WTC11 (cell line): Measurements from ENCODE around the gene CDC5L. TPM values are rescaled to one million over a fixed set of nuclear protein-coding genes. Genes with fewer than 3 reads are reported as not detected.

Experiments
- ATAC-seq: fragments of 200-7000 bp; cut with Tn5 transposase; 2 replicates; pipeline ENCODE4 v1.10.0; 2021; ENCODE audit warnings: mild to moderate bottlenecking, moderate library complexity
- CTCF ChIA-PET: fragments of 300-600 bp; sonication (Branson Sonifier 250); formaldehyde crosslinking; loops from one replicate; lab custom pipeline; 2021; ENCODE audit warnings: antibody characterized with exemption; lab: Charles Lee
- POLR2A ChIA-PET: fragments of 350-600 bp; sonication (Branson Sonifier 250); formaldehyde crosslinking; loops from one replicate; lab custom pipeline; 2021; ENCODE audit warnings: antibody characterized with exemption; lab: Charles Lee
- DNase-seq: peaks from one replicate; pipeline ENCODE4 v3.0.0; 2021; ENCODE audit warnings: low spot score
- H3K27ac Mint-ChIP-seq: 2 replicates; pipeline ENCODE4 v1.8.0; 2021; ENCODE audit warnings: mixed read lengths
- H3K27me3 Mint-ChIP-seq: 2 replicates; pipeline ENCODE4 v1.8.0; 2021; ENCODE audit warnings: low read depth, mild to moderate bottlenecking, moderate library complexity, mixed read lengths
- H3K36me3 Mint-ChIP-seq: 2 replicates; pipeline ENCODE4 v1.8.0; 2021; ENCODE audit warnings: mixed read lengths
- H3K4me1 Mint-ChIP-seq: 2 replicates; pipeline ENCODE4 v1.8.0; 2022; ENCODE audit warnings: mixed read lengths
- H3K4me3 Mint-ChIP-seq: 2 replicates; pipeline ENCODE4 v1.8.0; 2021; ENCODE audit warnings: mild to moderate bottlenecking, moderate library complexity, mixed read lengths
- H3K9me3 Mint-ChIP-seq: 2 replicates; pipeline ENCODE4 v1.8.0; 2021; ENCODE audit warnings: mixed read lengths
- ATF2 ChIP-seq: sonication (generic); formaldehyde crosslinking; IDR thresholded peaks from 2 replicates; pipeline ENCODE4 v1.8.1; 2022; ENCODE audit warnings: low read depth, missing genetic modification reagents, borderline replicate concordance
- CDX4 ChIP-seq: fragments of 250-450 bp; sonication (Bioruptor Pico); IDR thresholded peaks from 2 replicates; pipeline ENCODE4 v1.9.0; 2021; ENCODE audit warnings: moderate library complexity, mild to moderate bottlenecking, inconsistent platforms, borderline replicate concordance
- CREM ChIP-seq: sonication (generic); formaldehyde crosslinking; IDR thresholded peaks from 2 replicates; pipeline ENCODE4 v1.8.1; 2022; ENCODE audit warnings: mild to moderate bottlenecking, missing genetic modification reagents, moderate library complexity
- ERG ChIP-seq: fragments of 250-450 bp; sonication (Bioruptor Pico); IDR thresholded peaks from 2 replicates; pipeline ENCODE4 v1.8.0; 2021; ENCODE audit warnings: mild to moderate bottlenecking
- ESRRA ChIP-seq: sonication (generic); formaldehyde crosslinking; IDR thresholded peaks from 2 replicates; pipeline ENCODE4 v1.8.1; 2022; ENCODE audit warnings: mild to moderate bottlenecking, missing genetic modification reagents, borderline replicate concordance
- ETV6 ChIP-seq: sonication (generic); formaldehyde crosslinking; IDR thresholded peaks from 2 replicates; pipeline ENCODE4 v1.8.1; 2022; ENCODE audit warnings: mild to moderate bottlenecking, missing genetic modification reagents
- FOXP1 ChIP-seq: sonication (generic); formaldehyde crosslinking; IDR thresholded peaks from 2 replicates; pipeline ENCODE4 v1.8.0; 2022; ENCODE audit warnings: missing genetic modification reagents, mild to moderate bottlenecking, moderate library complexity, borderline replicate concordance
- JAZF1 ChIP-seq: fragments of 250-450 bp; sonication (Bioruptor Pico); IDR thresholded peaks from 2 replicates; pipeline ENCODE4 v1.9.0; 2021; ENCODE audit warnings: moderate library complexity, mild to moderate bottlenecking, inconsistent platforms
- KAT7 ChIP-seq: sonication (generic); formaldehyde crosslinking; IDR thresholded peaks from 2 replicates; pipeline ENCODE4 v1.8.1; 2023; ENCODE audit warnings: missing genetic modification reagents, mild to moderate bottlenecking, borderline replicate concordance
- NFE2L1 ChIP-seq: sonication (generic); formaldehyde crosslinking; IDR thresholded peaks from 2 replicates; pipeline ENCODE4 v1.8.1; 2023; ENCODE audit warnings: missing genetic modification reagents
- NR1H2 ChIP-seq: sonication (generic); formaldehyde crosslinking; IDR thresholded peaks from 2 replicates; pipeline ENCODE4 v1.9.0; 2021; ENCODE audit warnings: mild to moderate bottlenecking, moderate library complexity, missing genetic modification reagents
- PREB ChIP-seq: sonication (generic); formaldehyde crosslinking; IDR thresholded peaks from 2 replicates; pipeline ENCODE4 v1.8.1; 2022; ENCODE audit warnings: mild to moderate bottlenecking, missing genetic modification reagents, moderate library complexity, borderline replicate concordance
- TEAD1 ChIP-seq: sonication (generic); formaldehyde crosslinking; IDR thresholded peaks from 2 replicates; pipeline ENCODE4 v1.8.0; 2022; ENCODE audit warnings: mild to moderate bottlenecking, missing genetic modification reagents
- USF1 ChIP-seq: sonication (generic); formaldehyde crosslinking; IDR thresholded peaks from 2 replicates; pipeline ENCODE4 v1.8.0; 2022; ENCODE audit warnings: mild to moderate bottlenecking, missing genetic modification reagents
- USF2 ChIP-seq: sonication (generic); formaldehyde crosslinking; IDR thresholded peaks from 2 replicates; pipeline ENCODE4 v1.8.1; 2023; ENCODE audit warnings: mild to moderate bottlenecking, missing genetic modification reagents, moderate library complexity
- ZNF121 ChIP-seq: sonication (generic); formaldehyde crosslinking; IDR thresholded peaks from 2 replicates; pipeline ENCODE4 v1.8.0; 2023; ENCODE audit warnings: missing genetic modification reagents
- ZNF263 ChIP-seq: sonication (generic); formaldehyde crosslinking; IDR thresholded peaks from 2 replicates; pipeline ENCODE4 v1.8.1; 2022; ENCODE audit warnings: low read depth, mild to moderate bottlenecking, moderate library complexity, missing genetic modification reagents
- ZNF396 ChIP-seq: fragments of 250-450 bp; sonication (Bioruptor Pico); IDR thresholded peaks from 2 replicates; pipeline ENCODE4 v1.8.0; 2021; ENCODE audit warnings: mild to moderate bottlenecking, moderate library complexity, borderline replicate concordance
- ZNF416 ChIP-seq: fragments of 250-450 bp; sonication (Bioruptor Pico); IDR thresholded peaks from 2 replicates; pipeline ENCODE4 v1.9.0; 2021; ENCODE audit warnings: mild to moderate bottlenecking, inconsistent platforms
- total RNA-seq: library from RNA; stranded (reverse); gene quantifications from 3 replicates; pipeline ENCODE4 v1.2.3, GENCODE V29; 2021

The CDC5L gene
- total RNA-seq, 1 experiment from 2014 or later: 23.5 TPM

GRCh38 chr6:44472250-44472945 is 84.9 kb downstream of the CDC5L start:
- CTCF ChIA-PET: interaction anchor here (1.0 to 4.4 kb wide), 2 partner anchors 121 to 158 kb away, joined by 3 to 186 read pairs; no protein-coding TSS in a partner anchor
- no peaks in the 10 kb centered on the region for H3K36me3 Mint-ChIP-seq
- H3K4me1 Mint-ChIP-seq: peaks cover 39% of the 10 kb centered on the region
- H3K27me3 Mint-ChIP-seq: peaks cover 2% of the 10 kb centered on the region; the same call in 1 of the 2 replicates
- H3K27ac Mint-ChIP-seq: no peak overlapping the region; the same call in 1 of the 2 replicates
- TF ChIP-seq PREB (CRISPR knock-in tag) (no peak), ETV6 (CRISPR knock-in tag) (peak; percentile 60; the same call in 1 of the 2 replicates)
- TF ChIP-seq, all 79 proteins: peak for 1
- H3K9me3 Mint-ChIP-seq: no peaks in the 10 kb centered on the region
- no peak for DNase-seq
- ATAC-seq: peak; percentile 12
- no peak overlapping the region for H3K4me3 Mint-ChIP-seq
- POLR2A ChIA-PET: no interaction called here

- DNase-seq: no peak
Measured at GRCh38 chr6:44473393-44474189, 86.1 kb downstream of the CDC5L start.

GRCh38 chr6:44474190-44474631 is 86.7 kb downstream of the CDC5L start:
- peaks cover 2% of the 10 kb centered on the region; the same call in 1 of the 2 replicates for H3K27me3 Mint-ChIP-seq
- no peak for DNase-seq
- no peak overlapping the region for H3K27ac Mint-ChIP-seq
- no peaks in the 10 kb centered on the region for H3K36me3 Mint-ChIP-seq
- no peak overlapping the region for H3K4me3 Mint-ChIP-seq
- POLR2A ChIA-PET: no interaction called here
- H3K9me3 Mint-ChIP-seq: no peaks in the 10 kb centered on the region
- no peak for TF ChIP-seq CDX4
- TF ChIP-seq USF1 (CRISPR knock-in tag): no peak
- no peak for TF ChIP-seq ZNF263 (CRISPR knock-in tag)
- no peak for TF ChIP-seq ZNF121 (CRISPR knock-in tag)
- TF ChIP-seq NFE2L1 (CRISPR knock-in tag): no peak
- TF ChIP-seq ZNF416 (CRISPR knock-in tag): no peak
- TF ChIP-seq ZNF396: no peak
- no peak for TF ChIP-seq FOXP1 (CRISPR knock-in tag)
- no peak for TF ChIP-seq ERG (CRISPR knock-in tag)
- TF ChIP-seq KAT7 (CRISPR knock-in tag): no peak
- TF ChIP-seq TEAD1 (CRISPR knock-in tag): no peak
- no peak for TF ChIP-seq JAZF1 (CRISPR knock-in tag)
- TF ChIP-seq USF2 (CRISPR knock-in tag): no peak
- no peak for TF ChIP-seq ATF2 (CRISPR knock-in tag)
- no peak for TF ChIP-seq CREM (CRISPR knock-in tag)
- no peak for TF ChIP-seq NR1H2 (CRISPR knock-in tag)
- no peak for ATAC-seq
- H3K4me1 Mint-ChIP-seq: peaks cover 39% of the 10 kb centered on the region
- CTCF ChIA-PET: interaction anchor here (1.2 to 5.0 kb wide), 5 partner anchors 17 to 1241 kb away, joined by 4 to 186 read pairs (median 84); no protein-coding TSS in a partner anchor

More at GRCh38 chr6:44473393-44474189, 86.1 kb downstream of the CDC5L start:
- peaks cover 39% of the 10 kb centered on the region for H3K4me1 Mint-ChIP-seq
- ATAC-seq: no peak
- H3K36me3 Mint-ChIP-seq: no peaks in the 10 kb centered on the region
- no peak overlapping the region for H3K4me3 Mint-ChIP-seq
- TF ChIP-seq ESRRA (CRISPR knock-in tag): no peak
- TF ChIP-seq, all 79 proteins: peak for 0
- H3K27me3 Mint-ChIP-seq: peaks cover 2% of the 10 kb centered on the region; the same call in 1 of the 2 replicates
- H3K27ac Mint-ChIP-seq: no peak overlapping the region
- no peaks in the 10 kb centered on the region for H3K9me3 Mint-ChIP-seq
- CTCF ChIA-PET: interaction anchor here (0.9 to 5.0 kb wide), 5 partner anchors 12 to 1241 kb away, joined by 3 to 186 read pairs (median 84); no protein-coding TSS in a partner anchor
- POLR2A ChIA-PET: interaction anchor here (0.7 kb wide), 1 partner anchor 94 kb away, joined by 3 read pairs; no protein-coding TSS in a partner anchor
